Measurements from ENCODE around the gene DXO. TPM values are rescaled to one million over a fixed set of nuclear protein-coding genes. Genes with fewer than 3 reads are reported as not detected.
A peak's percentile ranks its signal among the peaks of the same experiment; 100 is the strongest.
"Not testable (repeated sequence)": the region's sequence is repeated elsewhere in the genome, so short reads cannot be mapped to it uniquely, and the experiment has no call there.

DXO gene
- polyA plus RNA-seq, 2 donors = 11.8 to 16.5 TPM

- Histone ChIP-seq H3K9me3 (ENCODE audit: control insufficient read depth in 2 of 2, insufficient read depth in 1 of 2, low read depth in 1 of 2, low read length in 1 of 2) (no peaks in the 10 kb centered on the region), H3K27ac (ENCODE audit: low read depth in 2 of 2, low read length in 1 of 2) (no peak overlapping the region), H3K36me3 (ENCODE audit: control insufficient read depth in 2 of 2, insufficient read depth in 2 of 2, low read length in 1 of 2) (no peaks in the 10 kb centered on the region), H3K4me1 (ENCODE audit: control insufficient read depth in 2 of 2, insufficient read depth in 2 of 2, low read length in 1 of 2) (peaks cover 0 to 1% of the 10 kb centered on the region in 2 donors), H3K27me3 (ENCODE audit: control insufficient read depth in 1 of 2, insufficient read depth in 2 of 2, low read length in 2 of 2) (no peaks in the 10 kb centered on the region), H3K4me3 (ENCODE audit: low read depth in 1 of 2, low read length in 2 of 2) (no peak overlapping the region)
- WGBS, 2 donors = 85 to 87% methylated on average over 3 of the region's 3 CpGs
Measured at GRCh38 chr6:31935021-31935420, 36.9 kb downstream of the DXO start.

DNA sequence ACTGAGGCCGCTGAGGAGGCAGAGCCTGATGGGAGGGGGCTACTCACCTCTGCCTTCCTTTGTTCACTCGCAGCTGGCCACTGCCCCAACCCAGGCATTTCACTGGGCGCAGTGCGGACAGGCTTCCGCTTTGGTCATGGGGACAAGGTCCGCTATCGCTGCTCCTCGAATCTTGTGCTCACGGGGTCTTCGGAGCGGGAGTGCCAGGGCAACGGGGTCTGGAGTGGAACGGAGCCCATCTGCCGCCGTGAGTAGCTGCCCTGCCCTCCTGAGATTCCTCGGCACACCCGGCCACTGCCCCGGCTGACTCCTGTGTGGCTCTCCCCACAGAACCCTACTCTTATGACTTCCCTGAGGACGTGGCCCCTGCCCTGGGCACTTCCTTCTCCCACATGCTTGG, 38.4 kb downstream of the DXO start:
- Histone ChIP-seq H3K36me3 (ENCODE audit: control insufficient read depth in 2 of 2, insufficient read depth in 2 of 2, low read length in 1 of 2) (no peaks in the 10 kb centered on the region), H3K4me3 (ENCODE audit: low read depth in 1 of 2, low read length in 2 of 2) (no peak overlapping the region), H3K27me3 (ENCODE audit: control insufficient read depth in 1 of 2, insufficient read depth in 2 of 2, low read length in 2 of 2) (no peaks in the 10 kb centered on the region), H3K27ac (ENCODE audit: low read depth in 2 of 2, low read length in 1 of 2) (no peak overlapping the region), H3K4me1 (ENCODE audit: control insufficient read depth in 2 of 2, insufficient read depth in 2 of 2, low read length in 1 of 2) (peaks cover 0 to 1% of the 10 kb centered on the region in 2 donors), H3K9me3 (ENCODE audit: control insufficient read depth in 2 of 2, insufficient read depth in 1 of 2, low read depth in 1 of 2, low read length in 1 of 2) (no peaks in the 10 kb centered on the region)
- 89 to 90% methylated on average over 19 of the region's 19 CpGs for WGBS, 2 donors

GRCh38 chr6:31932137-31932536, 39.8 kb downstream of the DXO start:
- H3K27ac ChIP-seq (ENCODE audit: low read depth in 2 of 2, low read length in 1 of 2); H3K4me1 ChIP-seq (ENCODE audit: control insufficient read depth in 2 of 2, insufficient read depth in 2 of 2, low read length in 1 of 2); H3K27me3 ChIP-seq (ENCODE audit: control insufficient read depth in 1 of 2, insufficient read depth in 2 of 2, low read length in 2 of 2); H3K36me3 ChIP-seq (ENCODE audit: control insufficient read depth in 2 of 2, insufficient read depth in 2 of 2, low read length in 1 of 2); H3K4me3 ChIP-seq (ENCODE audit: low read depth in 1 of 2, low read length in 2 of 2); H3K9me3 ChIP-seq (ENCODE audit: control insufficient read depth in 2 of 2, insufficient read depth in 1 of 2, low read depth in 1 of 2, low read length in 1 of 2): not testable (repeated sequence)
- 91 to 93% methylated on average over 15 to 32 of the region's 32 CpGs for WGBS, 2 donors

- WGBS, 2 donors = 88 to 100% methylated on average over 1 of the region's 1 CpG
- H3K4me3 ChIP-seq (ENCODE audit: low read depth in 1 of 2, low read length in 2 of 2) = no peak overlapping the region
- no peak overlapping the region for H3K27ac ChIP-seq (ENCODE audit: low read depth in 2 of 2, low read length in 1 of 2)
- no peaks in the 10 kb centered on the region for H3K27me3 ChIP-seq (ENCODE audit: control insufficient read depth in 1 of 2, insufficient read depth in 2 of 2, low read length in 2 of 2)
- H3K36me3 ChIP-seq (ENCODE audit: control insufficient read depth in 2 of 2, insufficient read depth in 2 of 2, low read length in 1 of 2) = no peaks in the 10 kb centered on the region
- H3K4me1 ChIP-seq (ENCODE audit: control insufficient read depth in 2 of 2, insufficient read depth in 2 of 2, low read length in 1 of 2) = peaks cover 0 to 1% of the 10 kb centered on the region in 2 donors
- H3K9me3 ChIP-seq (ENCODE audit: control insufficient read depth in 2 of 2, insufficient read depth in 1 of 2, low read depth in 1 of 2, low read length in 1 of 2) = no peaks in the 10 kb centered on the region
Measured at GRCh38 chr6:31930962-31931361, 41.0 kb downstream of the DXO start.

- Histone ChIP-seq H3K4me3 (ENCODE audit: low read depth in 1 of 2, low read length in 2 of 2) (no peak overlapping the region), H3K27me3 (ENCODE audit: control insufficient read depth in 1 of 2, insufficient read depth in 2 of 2, low read length in 2 of 2) (no peaks in the 10 kb centered on the region), H3K36me3 (ENCODE audit: control insufficient read depth in 2 of 2, insufficient read depth in 2 of 2, low read length in 1 of 2) (no peaks in the 10 kb centered on the region), H3K9me3 (ENCODE audit: control insufficient read depth in 2 of 2, insufficient read depth in 1 of 2, low read depth in 1 of 2, low read length in 1 of 2) (no peaks in the 10 kb centered on the region), H3K27ac (ENCODE audit: low read depth in 2 of 2, low read length in 1 of 2) (no peak overlapping the region), H3K4me1 (ENCODE audit: control insufficient read depth in 2 of 2, insufficient read depth in 2 of 2, low read length in 1 of 2) (no peaks in the 10 kb centered on the region)
- WGBS, 2 donors = 74 to 80% methylated on average over 9 of the region's 9 CpGs
Measured at GRCh38 chr6:31928672-31928939, 43.3 kb downstream of the DXO start.

DNA sequence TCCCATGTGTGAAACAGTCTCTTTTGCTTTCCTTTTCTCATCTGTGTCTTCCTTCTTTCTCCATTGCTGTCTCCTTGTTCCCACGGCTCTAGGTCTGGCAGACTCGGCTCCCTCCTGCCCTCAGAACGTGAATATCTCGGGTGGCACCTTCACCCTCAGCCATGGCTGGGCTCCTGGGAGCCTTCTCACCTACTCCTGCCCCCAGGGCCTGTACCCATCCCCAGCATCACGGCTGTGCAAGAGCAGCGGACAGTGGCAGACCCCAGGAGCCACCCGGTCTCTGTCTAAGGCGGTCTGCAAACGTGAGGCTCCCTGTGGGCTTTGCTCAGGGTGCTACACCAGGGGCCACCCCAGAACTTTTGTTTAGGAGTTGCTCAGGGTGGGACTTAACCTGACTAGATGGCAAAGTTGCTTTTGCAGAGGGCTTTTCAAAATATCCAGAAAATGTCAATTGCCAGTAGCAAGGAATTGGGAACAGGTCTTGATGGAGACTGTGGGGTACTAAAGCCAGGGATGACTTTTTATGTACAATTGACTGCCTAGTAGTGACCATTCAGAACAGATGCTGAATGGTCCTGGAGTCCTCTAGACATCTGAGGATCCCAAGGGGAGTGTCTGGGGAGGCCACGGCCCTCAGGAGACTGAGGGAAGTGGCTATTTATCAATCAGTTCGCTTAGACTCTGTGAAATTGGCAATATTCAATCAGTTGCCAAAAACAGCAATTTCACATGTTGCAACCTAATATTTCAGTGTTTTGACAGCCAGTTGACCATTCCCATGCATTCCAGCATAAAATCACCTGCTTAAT, 43.9 kb downstream of the DXO start:
- 74 to 80% methylated on average over 11 of the region's 11 CpGs for WGBS, 2 donors
- no peaks in the 10 kb centered on the region for H3K4me1 ChIP-seq (ENCODE audit: control insufficient read depth in 2 of 2, insufficient read depth in 2 of 2, low read length in 1 of 2)
- H3K27ac ChIP-seq (ENCODE audit: low read depth in 2 of 2, low read length in 1 of 2) = no peak overlapping the region
- H3K9me3 ChIP-seq (ENCODE audit: control insufficient read depth in 2 of 2, insufficient read depth in 1 of 2, low read depth in 1 of 2, low read length in 1 of 2) = no peaks in the 10 kb centered on the region
- no peak overlapping the region for H3K4me3 ChIP-seq (ENCODE audit: low read depth in 1 of 2, low read length in 2 of 2)
- H3K27me3 ChIP-seq (ENCODE audit: control insufficient read depth in 1 of 2, insufficient read depth in 2 of 2, low read length in 2 of 2) = no peaks in the 10 kb centered on the region
- no peaks in the 10 kb centered on the region for H3K36me3 ChIP-seq (ENCODE audit: control insufficient read depth in 2 of 2, insufficient read depth in 2 of 2, low read length in 1 of 2)

- H3K27ac ChIP-seq (ENCODE audit: low read depth in 2 of 2, low read length in 1 of 2) = no peak within 1 kb of the TSS
- no peaks in the 10 kb centered on the region for H3K4me1 ChIP-seq (ENCODE audit: control insufficient read depth in 2 of 2, insufficient read depth in 2 of 2, low read length in 1 of 2)
- H3K9me3 ChIP-seq (ENCODE audit: control insufficient read depth in 2 of 2, insufficient read depth in 1 of 2, low read depth in 1 of 2, low read length in 1 of 2) = no peaks in the 10 kb centered on the region
- no peaks in the 10 kb centered on the region for H3K36me3 ChIP-seq (ENCODE audit: control insufficient read depth in 2 of 2, insufficient read depth in 2 of 2, low read length in 1 of 2)
- WGBS, 2 donors = 57 to 68% methylated on average over 11 of the region's 11 CpGs
- H3K4me3 ChIP-seq (ENCODE audit: low read depth in 1 of 2, low read length in 2 of 2) = no peak within 1 kb of the TSS
- H3K27me3 ChIP-seq (ENCODE audit: control insufficient read depth in 1 of 2, insufficient read depth in 2 of 2, low read length in 2 of 2) = no peaks in the 10 kb centered on the region
Measured at GRCh38 chr6:31927242-31927862, 44.6 kb downstream of the DXO start, which contains the start of gene C2. C2 (plus strand) TSS chr6:31927717; CDS start chr6:31927753, 36 bp downstream.

DNA sequence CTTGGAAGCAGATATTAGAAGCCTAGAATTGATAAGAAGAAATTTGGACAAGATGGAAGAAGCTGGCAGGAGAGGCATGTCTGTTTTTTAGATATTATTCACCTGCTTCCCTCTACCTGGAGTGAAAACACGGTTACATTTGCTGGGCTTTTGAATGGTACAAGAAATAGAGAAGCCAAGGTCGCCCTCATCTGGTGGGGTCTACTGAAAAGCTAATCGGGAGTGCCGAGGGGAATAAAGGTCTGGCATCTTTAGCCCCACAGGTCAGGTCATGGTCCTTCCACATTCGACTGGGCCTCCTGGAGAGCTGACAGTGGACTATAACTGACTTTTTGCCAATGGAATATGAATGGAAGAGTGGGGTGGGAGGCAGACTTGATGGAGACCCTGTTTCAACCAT, 49.0 kb downstream of the DXO start:
- WGBS, 2 donors = 12 to 14% methylated on average over 5 of the region's 5 CpGs

DNA sequence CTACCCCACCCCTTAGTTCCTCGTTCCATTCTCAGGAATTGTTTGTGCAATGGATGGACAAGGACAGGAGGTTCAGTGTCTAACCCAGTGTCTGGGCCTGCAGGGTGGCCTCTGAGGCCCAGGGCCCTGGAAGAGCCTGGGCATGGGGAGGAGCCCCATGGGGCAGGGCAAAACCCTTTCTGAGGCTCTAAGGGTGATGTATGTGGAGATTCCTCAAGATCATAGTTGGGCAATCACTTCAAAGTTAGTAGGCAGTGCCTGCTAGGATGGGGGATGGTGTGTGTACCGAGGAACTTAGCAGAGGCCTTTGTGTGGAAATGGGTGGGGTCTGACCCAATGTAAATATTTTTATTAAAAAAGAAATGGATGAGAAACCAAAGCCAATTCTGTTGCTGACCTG, 51.1 kb downstream of the DXO start:
- Histone ChIP-seq H3K9me3 (ENCODE audit: control insufficient read depth in 2 of 2, insufficient read depth in 1 of 2, low read depth in 1 of 2, low read length in 1 of 2) (no peaks in the 10 kb centered on the region), H3K27me3 (ENCODE audit: control insufficient read depth in 1 of 2, insufficient read depth in 2 of 2, low read length in 2 of 2) (no peaks in the 10 kb centered on the region), H3K4me3 (ENCODE audit: low read depth in 1 of 2, low read length in 2 of 2) (no peak overlapping the region), H3K4me1 (ENCODE audit: control insufficient read depth in 2 of 2, insufficient read depth in 2 of 2, low read length in 1 of 2) (peaks cover 0 to 4% of the 10 kb centered on the region in 2 donors), H3K36me3 (ENCODE audit: control insufficient read depth in 2 of 2, insufficient read depth in 2 of 2, low read length in 1 of 2) (no peaks in the 10 kb centered on the region), H3K27ac (ENCODE audit: low read depth in 2 of 2, low read length in 1 of 2) (peak overlapping the region; percentile 14 to 78)
- WGBS, 2 donors = 55 to 72% methylated on average over 2 of the region's 2 CpGs

More for the DNA sequence above, 49.0 kb downstream of the DXO start:
- H3K36me3 ChIP-seq (ENCODE audit: control insufficient read depth in 2 of 2, insufficient read depth in 2 of 2, low read length in 1 of 2) = no peaks in the 10 kb centered on the region
- H3K4me3 ChIP-seq (ENCODE audit: low read depth in 1 of 2, low read length in 2 of 2) = no peak overlapping the region
- H3K4me1 ChIP-seq (ENCODE audit: control insufficient read depth in 2 of 2, insufficient read depth in 2 of 2, low read length in 1 of 2) = peaks cover 0 to 4% of the 10 kb centered on the region in 2 donors
- H3K27ac ChIP-seq (ENCODE audit: low read depth in 2 of 2, low read length in 1 of 2) = no peak overlapping the region
- H3K9me3 ChIP-seq (ENCODE audit: control insufficient read depth in 2 of 2, insufficient read depth in 1 of 2, low read depth in 1 of 2, low read length in 1 of 2) = no peaks in the 10 kb centered on the region
- H3K27me3 ChIP-seq (ENCODE audit: control insufficient read depth in 1 of 2, insufficient read depth in 2 of 2, low read length in 2 of 2) = no peaks in the 10 kb centered on the region
